IPS DF 19.7 (cell line): ENCODE data around the gene ENTR1.

Experiments
- DNase-seq: peaks from one replicate; pipeline ENCODE4 v3.0.0-alpha.2; 2013; ENCODE audit warnings: low read depth, low spot score

ENTR1 gene

DNA sequence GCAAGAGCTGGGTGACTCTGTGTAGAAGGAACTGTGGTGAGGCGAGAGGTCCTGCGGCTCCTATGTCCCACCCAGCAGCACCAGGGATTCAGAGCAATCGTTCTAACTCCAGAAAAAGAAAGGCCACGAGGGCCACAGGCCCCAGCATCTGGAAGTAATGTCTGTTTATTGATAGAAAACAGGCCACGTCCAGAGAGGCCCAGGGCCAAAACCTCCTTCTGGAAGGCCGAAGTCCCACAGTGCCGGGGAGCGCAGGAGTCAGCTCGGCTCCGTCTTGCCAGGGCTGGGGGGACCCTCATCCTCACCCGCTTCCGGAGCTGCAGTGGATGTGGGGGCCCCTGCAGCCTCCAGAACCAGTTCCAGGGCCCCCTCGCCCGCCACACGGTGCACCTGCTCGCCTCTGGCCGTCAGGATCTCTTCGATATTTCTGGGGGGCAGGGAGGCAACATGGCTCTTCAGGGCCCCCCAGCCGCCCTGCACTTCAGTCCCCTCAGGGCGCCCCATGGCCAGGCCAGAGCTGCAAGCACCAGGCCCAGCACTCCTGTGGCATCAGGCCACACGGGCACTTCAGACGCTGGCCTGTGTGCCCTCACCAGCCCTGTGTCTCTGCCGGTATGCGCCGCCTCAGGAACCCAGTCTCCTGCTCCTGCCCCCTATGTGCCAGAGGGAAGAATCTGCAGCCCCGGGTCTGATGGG lies 48.5 kb downstream of the ENTR1 start:
- no peak for DNase-seq

DNA sequence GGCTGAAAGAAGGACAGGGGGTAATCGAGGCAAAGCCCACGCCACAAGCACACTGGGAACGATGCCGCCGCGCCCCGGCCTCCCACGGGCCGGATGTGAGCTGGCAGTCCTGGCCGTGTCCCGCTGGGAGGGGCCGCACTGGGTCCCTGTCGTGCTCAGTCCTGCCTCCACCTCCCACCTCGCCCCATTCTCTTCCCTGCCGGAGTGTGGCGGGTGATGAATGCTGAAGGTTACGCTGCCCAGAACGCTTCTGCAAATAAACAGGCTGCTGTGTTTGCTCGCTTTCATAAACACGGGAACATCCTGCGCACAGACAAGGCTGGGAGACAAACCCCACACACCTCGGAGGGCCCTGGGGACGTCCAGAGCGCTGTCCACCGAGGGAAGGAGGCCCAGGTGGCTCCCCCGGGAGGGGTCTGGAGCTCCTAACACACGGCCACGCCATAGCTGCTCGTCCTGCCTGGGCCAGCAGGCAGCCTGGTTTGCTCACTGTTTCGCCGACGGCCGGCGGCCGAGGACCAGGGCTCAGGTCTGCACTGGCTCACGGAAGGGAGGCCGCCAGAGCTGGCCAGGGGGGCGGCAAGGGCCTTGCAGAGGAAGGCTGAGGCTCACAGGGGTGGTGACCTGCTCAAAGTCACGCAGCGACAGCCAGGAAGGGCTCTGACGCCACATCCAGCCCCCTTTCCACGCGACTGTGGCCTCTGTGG lies 49.2 kb downstream of the ENTR1 start:
- no peak for DNase-seq

GRCh38 chr9:136359774-136360718 lies 50.4 kb downstream of the ENTR1 start:
- DNase-seq, result no peak

DNA sequence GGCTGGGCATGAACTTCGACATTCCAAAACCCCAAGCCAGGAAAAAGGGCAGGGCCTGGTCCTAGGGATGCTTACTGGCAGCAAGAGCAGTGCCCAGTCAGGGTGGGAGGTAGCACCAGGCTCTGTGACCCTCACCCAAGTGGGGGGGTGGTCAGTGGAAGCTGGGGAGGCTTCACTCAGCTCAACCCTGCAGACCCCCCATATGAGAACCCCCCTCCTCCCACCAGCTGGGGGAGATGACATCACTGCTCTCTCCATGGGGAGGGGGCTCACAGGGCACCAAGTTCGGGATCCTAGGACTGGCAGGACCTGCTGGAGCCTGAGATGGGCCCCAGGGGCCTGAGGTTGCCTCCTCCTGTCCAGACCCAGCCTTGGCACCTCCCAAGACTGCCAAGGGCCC lies 51.5 kb downstream of the ENTR1 start:
- DNase-seq, result no peak

- DNase-seq, result no peak
Observed at GRCh38 chr9:136358016-136358415, 52.4 kb downstream of the ENTR1 start.

- DNase-seq, result no peak
Observed at GRCh38 chr9:136357202-136357725, 53.1 kb downstream of the ENTR1 start.

DNA sequence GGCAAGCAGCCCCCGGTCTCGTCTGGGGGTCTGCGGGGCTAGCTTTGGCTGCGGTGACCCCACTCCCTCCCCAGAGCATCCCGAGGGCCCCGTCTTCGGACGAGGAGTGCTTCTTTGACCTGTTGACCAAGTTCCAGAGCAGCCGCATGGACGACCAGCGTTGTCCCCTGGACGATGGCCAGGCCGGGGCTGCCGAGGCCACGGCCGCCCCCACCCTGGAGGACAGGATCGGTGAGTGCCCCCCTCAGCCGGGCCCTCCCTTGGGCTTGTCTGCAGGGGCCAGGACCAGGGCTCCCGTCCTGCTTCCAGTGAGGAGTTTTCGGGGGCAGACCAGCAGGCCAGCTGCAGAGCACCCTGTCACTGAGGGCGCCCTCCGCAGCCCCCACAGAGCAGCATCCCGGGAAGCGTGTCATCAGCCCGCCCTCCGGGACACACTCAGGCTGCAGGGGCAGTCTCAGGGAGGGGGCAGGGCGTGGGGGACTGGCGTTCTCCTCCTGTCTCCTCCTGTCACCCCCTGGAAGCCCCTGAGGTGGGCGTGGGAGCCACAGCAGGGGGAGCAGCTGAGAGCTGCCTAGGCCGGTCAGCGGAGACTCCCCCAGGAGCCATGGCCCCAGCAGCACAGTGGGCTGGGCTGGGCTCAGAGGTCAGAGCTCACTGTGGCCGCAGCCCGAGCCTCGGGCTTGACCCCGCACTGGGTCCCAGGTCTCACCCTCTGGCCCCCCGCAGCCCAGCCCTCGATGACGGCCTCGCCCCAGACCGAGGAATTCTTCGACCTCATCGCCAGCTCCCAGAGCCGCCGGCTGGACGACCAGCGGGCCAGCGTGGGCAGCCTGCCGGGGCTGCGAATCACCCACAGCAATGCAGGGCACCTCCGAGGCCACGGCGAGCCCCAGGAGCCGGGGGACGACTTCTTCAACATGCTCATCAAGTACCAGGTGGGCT lies 54.5 kb downstream of the ENTR1 start:
- DNase-seq, result no peak

GRCh38 chr9:136354592-136355085 lies 55.8 kb downstream of the ENTR1 start:
- no peak for DNase-seq

- DNase-seq, result no peak
Observed at GRCh38 chr9:136353757-136354488, 56.5 kb downstream of the ENTR1 start.

- DNase-seq, result no peak
Observed at GRCh38 chr9:136353088-136353487, 57.3 kb downstream of the ENTR1 start.

GRCh38 chr9:136352682-136353081 lies 57.7 kb downstream of the ENTR1 start:
- DNase-seq, result no peak
